HG03442 (cell line): ENCODE results near the gene PDLIM7.

Experiments used
- ATAC-seq: cut with Tn5 transposase; IDR thresholded peaks from one replicate; pipeline ENCODE4 v1.9.1; 2021; ENCODE audit warnings: mild to moderate bottlenecking, moderate library complexity; ENCODE audit not compliant: unreplicated experiment

PDLIM7 gene

DNA sequence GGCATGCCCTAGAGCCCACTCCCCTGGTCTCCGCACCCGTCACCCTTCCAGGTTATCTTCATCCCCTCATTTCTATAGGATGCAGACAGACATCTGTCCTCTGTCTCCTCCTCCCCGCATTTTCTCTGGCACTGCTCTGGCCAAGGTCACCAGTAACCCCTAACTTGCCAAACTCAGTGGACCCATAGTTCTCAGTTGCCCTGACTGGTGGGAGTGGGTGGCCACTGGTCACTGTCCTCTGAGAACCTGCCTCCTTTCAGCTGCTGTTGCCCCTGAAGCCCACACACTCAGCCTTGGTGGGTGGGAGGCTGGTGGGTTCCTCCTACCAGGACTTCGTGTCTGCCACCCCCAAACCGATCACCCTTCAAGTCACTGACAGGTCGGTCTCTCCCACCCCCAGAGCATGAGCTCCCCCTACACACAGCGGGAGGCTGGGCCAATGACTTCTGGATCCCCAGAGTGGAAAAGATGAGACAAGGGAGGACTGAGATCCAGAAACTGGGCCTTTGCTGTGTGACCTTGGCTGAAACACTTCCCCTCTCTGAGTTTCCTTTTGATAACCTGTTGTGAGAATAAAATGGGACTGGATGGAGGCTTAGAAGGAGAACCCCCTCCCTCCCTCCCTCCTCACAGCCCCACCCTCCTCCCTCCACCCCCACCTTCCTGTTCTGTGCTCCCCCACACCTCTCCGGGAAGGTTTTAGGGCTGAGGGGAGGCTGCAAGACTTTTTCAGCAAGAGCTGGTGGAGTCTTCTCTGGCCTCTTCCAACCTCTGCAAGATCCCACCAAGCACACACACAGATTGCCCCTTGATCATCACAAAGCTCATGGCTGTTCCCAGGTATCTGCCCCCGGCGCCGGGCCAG lies 21.6 kb downstream of the PDLIM7 start:
- no peak for ATAC-seq

DNA sequence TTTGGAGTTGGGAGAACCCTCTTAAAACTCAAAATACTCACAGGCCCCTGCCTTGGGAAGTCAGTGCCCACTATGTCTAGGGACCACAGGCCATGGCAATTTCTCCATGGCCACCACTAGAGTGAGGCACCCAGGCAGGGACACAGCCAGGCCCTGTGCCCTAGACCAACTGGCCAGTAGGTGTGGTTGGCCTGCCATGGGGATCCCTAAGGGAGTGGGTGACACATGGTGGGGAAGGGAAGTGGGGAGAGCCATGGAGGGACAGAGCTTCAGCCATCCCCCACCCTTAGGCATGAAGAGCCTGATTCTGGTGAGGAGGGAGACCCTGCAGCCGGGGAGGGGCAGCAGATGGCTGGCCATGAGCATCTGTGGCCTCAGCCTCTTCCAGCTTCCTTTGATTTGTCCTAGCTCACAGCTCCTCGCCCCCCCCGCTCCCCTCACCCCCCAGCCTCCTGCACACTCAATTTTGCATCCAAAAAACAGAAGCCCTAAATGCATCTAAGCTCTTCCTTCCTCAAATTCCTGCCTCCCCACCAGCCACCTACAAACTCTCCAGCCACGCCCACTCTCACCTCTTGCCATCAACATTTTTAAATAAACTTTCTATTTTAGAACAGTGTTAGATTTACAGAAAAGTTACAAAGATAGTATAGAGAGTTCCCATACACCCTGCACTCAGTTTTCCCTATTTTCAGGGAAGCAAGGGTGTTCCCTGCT lies 22.4 kb downstream of the PDLIM7 start:
- no peak for ATAC-seq

DNA sequence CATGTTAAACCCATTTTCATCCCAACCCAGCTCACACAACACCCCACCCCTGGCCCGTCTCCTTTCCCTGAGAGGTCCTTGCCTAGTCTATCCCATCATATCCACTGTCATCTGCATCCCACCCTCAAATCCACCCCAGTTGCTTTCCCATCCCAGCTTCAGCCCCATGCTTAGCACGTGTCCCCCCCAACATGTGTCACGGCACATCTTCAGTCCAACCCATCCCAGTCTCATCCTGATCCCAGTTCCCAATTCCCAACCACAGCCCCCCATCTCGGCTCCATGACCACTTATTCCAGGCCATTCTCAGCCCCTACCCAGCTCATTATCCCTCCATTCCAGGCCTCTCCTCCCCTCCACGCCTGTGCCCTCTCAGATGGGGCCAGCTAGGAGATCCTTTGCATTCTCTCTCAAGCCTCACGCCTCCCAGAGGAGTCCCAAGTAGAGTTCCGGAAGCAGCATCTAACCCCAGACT lies 23.4 kb downstream of the PDLIM7 start:
- ATAC-seq: no peak

DNA sequence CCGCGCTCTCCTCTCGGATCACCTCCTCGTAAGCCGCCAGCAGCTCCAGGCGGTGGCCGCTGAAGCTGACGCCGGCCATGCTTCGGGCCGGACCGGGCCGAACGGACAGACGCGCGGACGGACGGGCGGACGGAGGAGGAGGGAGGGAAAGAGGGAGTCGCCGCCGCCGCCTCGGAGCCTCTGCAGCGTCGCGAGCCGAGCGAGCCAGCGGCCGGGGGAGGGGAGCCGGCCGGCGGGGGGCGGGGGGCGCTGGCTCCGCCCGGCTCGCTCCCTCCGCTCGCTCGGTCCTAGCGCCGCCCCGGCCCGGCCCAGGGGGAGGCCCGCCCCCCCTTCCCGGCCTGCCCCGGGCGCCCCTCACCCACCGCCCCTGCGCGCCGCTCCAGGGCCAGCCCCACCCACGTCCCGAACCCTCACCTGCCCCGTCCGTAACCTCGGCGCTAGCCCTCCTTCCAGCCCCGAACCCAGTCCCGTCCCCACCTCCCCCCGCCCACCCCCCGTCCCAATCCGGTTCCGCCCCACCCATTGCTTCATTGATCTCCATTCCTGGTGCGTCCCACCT lies 23.9 kb downstream of the PDLIM7 start, which contains the start of gene DBN1:
DBN1 (minus strand) TSS at position 192 of the 559 bp plus-strand sequence; CDS start at position 79, 113 bp downstream.
- ATAC-seq: no peak

DNA sequence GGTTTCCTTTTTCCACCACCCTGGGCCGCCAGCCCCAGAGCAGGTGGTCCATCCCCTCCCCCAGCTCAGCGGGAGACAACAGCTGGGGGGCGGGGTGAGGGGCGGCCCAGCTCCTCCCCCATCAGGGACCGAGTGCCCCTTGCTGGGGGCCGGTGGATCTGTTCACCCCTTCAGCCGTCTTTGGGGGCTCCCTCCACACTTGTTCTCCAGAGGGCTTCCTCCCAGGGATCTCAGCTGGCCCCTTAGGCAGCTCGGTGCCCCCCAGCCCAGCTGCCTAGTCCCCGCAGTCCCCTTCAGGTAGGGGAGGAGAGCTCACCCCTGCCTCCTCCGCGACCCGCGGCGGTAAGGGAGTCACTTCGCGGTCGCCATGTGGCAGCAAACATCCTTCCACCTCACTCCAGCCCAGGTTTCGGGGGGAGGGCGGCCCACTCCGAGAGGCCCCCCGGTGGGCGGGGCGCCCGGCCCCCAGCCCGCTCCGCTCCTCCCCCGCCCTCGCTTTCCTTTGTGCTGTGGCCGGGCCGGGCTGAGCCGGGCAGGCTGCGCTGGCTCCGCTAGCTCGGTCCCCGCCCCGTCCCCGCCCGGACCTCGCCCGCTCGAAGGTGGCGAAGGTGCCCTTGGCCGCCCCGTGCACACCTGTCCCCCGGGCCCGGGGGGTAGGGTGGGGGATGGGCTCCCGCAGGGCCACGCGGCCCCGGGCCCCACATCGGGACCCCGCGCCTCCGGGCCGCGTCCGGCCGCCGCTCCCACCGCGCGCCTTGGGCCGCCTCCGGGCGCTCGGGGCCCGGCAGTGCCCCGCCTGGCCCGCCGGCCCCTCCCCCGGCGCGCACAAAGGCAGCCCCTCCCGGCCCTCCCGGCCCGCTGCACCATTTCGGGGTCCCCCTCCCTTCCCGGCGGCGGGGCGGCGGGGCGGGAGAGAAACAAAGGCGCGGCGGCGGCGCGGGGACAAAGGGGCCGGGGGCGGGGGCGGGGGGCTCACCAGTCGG lies 24.7 kb downstream of the PDLIM7 start:
- ATAC-seq: no peak

DNA sequence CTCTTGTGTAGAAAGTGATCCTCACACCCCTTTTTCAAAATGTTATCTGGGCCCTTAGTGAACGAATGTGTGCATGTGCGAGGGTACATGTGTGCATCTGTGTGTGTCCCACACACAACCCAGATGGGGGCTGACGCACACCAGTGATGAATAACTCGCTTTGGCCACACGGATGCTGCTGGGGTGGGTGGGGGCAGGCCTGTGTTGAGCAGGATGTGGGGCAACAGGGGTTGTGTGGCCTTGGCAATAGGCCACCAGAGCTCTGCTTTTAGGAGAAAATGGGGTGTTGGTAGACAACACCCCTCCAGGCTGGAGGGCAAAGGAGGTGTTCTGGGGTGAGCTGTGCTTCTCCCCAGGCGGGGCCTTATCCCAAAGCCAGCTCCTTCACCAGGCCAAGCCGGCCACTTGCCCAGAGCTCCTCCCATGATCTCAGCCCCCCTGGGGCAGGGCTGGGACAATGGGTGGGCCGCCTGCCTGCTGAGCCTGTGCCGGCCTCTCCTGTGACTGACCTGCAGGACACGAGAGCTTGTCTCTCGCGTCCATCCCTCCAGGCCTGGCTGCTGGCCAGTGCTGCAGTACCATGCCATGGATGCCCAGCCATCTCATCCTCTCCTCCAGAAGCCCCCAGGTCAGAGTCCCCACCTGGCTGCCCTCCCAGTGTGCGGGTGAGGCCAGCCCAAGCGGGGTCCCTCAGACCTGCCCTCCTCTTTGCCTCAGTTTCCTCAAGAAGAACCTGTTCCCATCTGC lies 25.6 kb downstream of the PDLIM7 start:
- ATAC-seq: no peak

DNA sequence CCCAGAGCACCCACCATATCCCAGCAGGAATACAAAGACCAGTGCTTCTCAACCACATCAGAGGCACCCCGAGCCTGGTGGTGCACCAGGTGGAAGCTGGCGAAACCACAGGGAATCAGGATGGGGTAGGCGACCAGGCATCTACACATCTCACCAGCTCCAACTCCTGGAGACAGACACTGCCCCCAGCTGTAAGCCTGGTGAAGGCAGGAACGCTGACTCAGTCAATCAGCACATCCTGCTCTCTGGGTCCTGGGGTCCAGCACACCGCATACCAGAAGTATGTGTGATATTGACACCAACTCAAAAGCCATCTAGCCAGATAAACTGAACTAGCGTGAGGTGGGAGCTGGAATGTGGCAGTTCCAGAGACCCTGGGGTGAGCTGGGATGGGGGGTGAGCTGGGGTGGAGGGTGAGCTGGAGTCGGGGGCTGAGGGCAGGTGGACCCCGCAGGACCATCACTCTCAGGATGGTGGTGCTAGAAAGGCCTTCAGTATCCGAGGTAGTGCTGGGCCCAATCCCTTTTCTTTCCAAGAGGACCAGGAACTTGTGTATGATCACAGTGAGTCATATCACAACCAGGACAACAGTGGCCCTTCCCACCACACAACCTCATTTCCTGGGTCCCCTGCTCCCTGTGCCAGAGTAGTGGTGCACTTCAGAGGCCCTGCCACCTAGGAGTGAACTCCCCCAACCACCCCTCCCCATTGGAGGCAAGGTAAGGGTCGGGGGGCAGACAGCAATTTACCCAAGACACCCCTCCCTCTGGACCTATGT lies 26.5 kb downstream of the PDLIM7 start:
- no peak for ATAC-seq

DNA sequence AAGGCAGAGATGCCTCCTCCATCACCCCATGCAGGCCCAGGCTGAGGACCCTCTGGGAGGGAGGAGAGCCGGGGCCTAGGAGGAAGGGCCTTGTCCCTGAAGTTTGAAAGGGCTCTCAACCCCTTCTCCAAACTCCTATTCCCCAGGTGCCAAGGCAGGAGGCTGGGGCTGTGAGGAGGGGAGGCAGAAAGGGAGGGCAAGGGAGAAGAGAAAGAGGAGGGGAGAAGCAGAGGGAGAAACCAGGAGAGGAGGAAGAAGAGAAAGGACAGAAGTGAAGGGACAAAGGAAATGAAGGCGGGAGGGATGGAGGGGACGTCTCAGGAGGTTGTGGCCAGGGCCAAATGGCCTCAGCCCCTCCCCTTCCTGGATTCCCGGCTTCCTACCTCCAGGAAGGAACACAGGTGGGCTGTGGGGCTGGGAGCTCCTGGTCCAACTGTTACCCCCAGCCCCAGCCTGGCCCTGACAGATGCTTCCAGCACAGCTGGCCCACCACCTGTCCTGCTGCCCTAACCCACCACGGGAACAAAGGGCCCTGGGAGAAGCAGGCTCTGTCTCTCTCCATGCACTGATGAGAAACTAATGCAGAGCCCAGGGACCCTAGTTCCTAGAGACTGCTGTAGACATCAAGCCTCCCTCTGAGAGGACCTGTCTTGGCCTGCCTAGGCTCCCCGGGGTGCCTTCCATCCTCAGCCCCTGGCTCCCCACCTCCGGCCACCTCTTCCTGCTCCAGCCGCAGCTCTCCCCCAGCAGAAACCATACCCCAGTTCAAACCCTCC lies 27.5 kb downstream of the PDLIM7 start:
- ATAC-seq: no peak

DNA sequence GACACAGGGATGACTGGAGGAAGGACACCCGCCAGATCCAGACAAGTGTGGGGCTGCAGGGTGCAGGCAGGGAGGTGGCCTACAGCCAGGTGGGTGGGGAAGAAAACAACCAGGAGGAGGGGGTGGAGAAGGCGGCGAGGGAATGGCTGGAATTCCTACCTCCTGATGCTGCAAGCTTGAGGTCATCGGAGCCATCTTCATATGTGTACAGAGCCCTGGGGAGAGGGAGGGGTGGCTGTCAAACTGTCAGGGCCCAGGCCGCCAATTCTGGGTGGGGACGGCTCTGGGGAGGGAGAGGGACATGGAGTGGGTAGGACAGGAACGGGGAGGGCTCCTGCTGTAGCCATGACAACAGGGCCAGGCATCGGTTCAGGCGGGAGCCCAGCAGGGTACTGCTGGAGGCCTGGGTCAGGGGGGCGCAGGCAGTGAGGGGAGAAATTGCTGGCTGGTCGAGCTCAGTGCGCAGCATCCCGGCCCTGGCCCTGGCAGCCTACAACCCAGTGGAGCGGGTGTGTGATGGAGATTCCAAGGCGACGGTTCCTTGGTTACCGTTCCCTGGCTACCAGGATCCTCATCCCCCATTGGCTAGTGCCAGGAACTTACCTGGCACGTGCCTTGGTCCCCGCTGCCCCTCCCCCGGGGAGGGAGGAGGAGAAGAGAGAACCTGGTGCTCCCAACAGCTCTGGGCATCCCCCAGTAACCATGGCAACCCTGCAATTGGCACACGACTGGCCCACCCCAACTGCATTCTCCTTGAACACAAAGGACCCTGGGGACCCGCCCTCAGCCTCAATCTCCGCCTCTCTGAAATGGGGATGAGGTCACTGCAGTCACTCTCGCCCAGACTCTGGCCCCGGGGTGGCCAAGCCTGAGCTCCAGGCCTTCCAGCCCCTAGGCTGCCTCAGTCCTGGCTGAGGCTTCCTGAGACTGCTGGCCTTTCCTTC lies 28.4 kb downstream of the PDLIM7 start:
- no peak for ATAC-seq

DNA sequence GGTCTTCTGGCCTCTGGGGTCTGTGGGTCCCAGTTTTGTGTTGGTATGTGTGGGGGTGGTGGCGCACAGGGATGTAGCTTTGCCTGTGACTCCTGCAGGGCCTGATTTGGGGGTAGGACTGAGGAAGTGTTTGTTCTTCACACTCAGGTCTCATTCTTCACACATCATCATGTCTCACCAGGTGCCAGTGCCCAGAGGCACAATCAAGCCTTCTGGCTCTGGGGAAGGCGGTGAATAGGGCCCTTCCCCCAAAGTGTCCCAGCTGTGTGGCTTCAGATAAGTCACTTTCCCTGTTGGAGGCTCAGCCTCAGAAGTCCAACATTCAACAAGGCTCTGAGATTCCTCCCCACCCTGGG lies 29.1 kb downstream of the PDLIM7 start:
- ATAC-seq: no peak

DNA sequence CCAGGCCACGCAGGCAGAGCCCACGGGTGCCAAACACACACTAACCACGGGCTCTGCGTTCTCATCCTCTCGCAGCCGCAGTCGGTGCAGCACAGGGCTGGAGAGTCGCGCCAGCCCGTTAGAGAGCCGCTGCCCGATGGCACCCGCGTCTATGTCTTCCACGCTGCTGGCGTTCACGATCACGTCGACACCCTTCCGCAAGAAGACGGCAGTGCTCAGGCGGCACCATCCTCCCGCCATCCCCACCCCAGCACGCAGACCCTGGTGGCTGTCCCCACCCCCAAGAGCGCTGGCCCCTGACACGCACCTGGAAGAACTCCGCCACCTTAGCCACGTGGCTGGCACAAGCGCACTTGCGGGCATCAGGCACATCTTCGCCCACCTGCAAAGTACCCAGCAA lies 30.0 kb downstream of the PDLIM7 start:
- ATAC-seq: no peak

DNA sequence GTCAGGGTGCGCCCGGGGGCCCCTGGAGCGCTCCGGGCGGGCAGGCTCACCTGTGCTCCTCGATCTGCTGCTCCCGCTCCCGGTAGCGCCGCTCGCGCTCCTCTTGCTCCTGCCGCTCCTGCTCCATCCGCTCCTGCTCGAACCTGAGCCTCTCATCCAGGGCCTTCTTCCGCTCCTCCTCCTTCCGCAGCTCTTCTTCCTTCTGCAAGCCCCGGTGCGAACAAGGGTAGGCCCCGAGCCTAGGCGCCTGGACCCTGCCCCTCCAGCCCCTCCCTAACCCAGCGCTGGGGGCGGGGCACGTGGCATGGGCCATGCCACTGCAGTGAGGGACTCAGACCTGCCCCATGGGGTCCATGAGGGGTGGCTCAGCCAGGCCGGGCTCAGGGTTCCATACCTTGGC lies 30.5 kb downstream of the PDLIM7 start:
- no peak for ATAC-seq

DNA sequence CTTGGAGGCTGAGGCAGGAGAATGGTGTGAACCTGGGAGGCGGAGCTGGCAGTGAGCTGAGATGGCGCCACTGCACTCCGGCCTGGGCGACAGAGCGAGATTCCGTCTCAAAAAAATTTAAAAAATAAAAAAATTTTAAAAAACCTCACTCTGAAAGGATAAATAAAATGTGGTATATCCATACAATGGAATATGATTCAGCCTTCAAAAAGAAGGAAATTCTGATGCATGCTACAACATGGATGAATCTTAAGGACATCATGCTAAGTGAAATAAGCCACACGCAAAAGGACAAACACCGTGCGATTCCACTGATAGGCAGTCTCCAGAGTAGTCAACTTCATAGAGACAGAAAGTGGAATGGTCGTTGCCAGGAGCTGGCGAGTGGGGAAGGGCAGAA lies 32.4 kb downstream of the PDLIM7 start:
- no peak for ATAC-seq

DNA sequence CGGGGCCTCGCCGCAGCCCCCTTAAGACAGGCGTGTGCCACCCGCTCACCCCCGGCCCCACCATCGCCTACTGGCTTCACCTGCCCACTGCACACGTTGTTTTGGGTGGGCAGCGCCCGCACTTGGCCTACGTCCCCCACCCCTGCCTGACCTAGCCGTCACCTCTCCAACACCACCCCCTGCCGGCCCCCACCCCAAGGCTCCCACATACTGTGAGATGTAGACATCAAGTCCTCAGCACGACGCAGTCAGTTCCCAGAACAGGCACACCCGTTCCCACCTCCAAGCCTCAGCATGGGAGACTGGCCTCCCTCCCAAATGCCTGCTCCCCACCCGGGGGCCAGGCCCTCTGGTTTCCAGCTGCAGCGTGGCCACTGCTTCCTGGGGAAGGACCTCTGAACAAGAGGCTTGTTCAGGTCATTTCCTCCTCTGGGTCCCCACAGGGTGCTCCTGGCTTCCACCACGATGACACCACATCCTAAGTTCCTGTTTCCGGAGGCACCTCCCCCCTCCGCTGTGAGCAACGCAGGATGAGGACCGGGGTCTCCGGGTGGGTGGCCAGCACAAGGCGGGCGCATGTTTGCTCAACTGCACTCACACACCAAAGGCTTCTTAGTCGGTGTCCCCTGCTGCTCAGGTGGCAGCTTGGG lies 35.3 kb downstream of the PDLIM7 start:
- ATAC-seq: no peak

DNA sequence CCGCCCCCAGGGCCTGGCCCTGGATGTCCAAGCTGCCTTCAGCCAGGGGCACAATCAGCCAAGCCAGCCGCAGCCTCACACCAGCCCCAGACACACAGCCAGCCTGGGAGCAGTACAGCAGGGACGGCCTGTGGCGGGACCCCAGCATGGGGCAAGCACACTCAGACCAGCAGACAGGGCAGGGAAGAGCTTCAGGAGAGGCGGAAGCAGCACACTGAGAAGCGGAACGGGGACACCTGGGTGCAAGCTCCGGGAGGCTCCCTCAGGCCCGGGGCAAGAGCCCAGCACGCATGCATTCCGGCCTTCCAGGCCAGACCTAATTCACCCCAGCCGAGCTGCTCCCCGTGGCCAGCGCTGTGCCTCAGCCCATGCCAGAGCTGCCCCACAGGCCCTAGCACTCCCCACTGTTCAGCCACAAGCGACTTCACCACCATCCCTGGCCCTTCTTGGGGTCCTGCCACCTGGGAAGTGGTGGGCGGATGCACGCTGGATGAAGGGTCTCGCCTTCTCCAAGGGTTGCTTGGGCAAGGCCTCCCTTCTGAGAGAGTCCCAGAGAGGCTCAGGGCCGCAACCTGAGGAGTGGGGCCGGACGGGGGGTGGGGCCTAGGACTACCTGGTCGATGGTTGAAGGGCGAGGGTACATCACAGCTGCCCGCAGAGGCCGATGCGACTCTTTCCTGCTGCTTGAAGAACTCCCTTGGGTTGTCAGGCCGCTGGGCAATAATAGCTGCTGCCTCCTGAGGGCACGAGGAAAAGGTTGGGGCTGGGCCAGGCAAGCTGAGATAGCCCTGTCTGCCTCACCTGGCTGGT lies 37.4 kb downstream of the PDLIM7 start:
- no peak for ATAC-seq

DNA sequence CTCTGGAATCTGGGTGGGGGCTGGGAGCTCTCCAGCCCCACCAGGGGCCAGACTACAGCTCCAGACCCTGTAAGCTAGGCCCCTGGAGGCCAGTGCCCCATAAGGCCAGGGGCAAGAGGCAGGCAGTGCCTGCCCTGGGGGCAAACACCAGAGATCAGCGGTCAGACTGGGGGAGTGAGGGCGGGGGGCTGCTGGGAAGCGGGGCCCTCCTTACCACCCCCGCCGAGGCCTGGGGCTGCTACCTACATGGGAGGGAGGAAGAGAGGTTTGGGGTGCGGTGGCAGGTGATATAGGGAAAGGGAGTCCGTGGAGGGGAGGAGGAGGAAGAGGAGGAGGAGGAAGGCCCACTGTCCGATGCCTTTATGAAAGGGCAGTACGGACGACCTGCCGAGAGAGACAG lies 38.0 kb downstream of the PDLIM7 start:
- no peak for ATAC-seq
